H9 (cell line): ENCODE measurements around the gene SQSTM1. TPM values are rescaled to one million over a fixed set of nuclear protein-coding genes. Genes with fewer than 3 reads are reported as not detected.

Source experiments
- DNase-seq: peaks from one replicate; pipeline ENCODE4 v3.0.0-alpha.2; 2017
- H2AFZ ChIP-seq: one replicate; pipeline ENCODE4 v1.6.1; 2013; ENCODE audit warnings: mild to moderate bottlenecking, low read length, control low read depth, moderate library complexity
- H2AK5ac ChIP-seq: 2 replicates; pipeline ENCODE4 v1.6.1; 2013; ENCODE audit warnings: low read length, control low read depth, mixed read lengths; ENCODE audit not compliant: insufficient read length
- H2BK120ac ChIP-seq: one replicate; pipeline ENCODE4 v1.6.1; 2013; ENCODE audit warnings: low read depth, mild to moderate bottlenecking, low read length, control low read depth, inconsistent platforms; ENCODE audit not compliant: poor library complexity, severe bottlenecking
- H2BK12ac ChIP-seq: 2 replicates; pipeline ENCODE4 v1.6.1; 2013; ENCODE audit warnings: low read length, control low read depth, mixed read lengths, low read depth; ENCODE audit not compliant: insufficient read length
- H2BK15ac ChIP-seq: 2 replicates; pipeline ENCODE4 v1.6.1; 2013; ENCODE audit warnings: low read depth, low read length, control low read depth
- H2BK20ac ChIP-seq: one replicate; pipeline ENCODE4 v1.6.1; 2013; ENCODE audit warnings: low read depth, mild to moderate bottlenecking, low read length, control low read depth, inconsistent platforms; ENCODE audit not compliant: poor library complexity, severe bottlenecking
- H2BK5ac ChIP-seq: 2 replicates; pipeline ENCODE4 v1.6.1; 2013; ENCODE audit warnings: low read length, control low read depth, mixed read lengths; ENCODE audit not compliant: insufficient read length
- H3K14ac ChIP-seq: 2 replicates; pipeline ENCODE4 v1.6.1; 2013; ENCODE audit warnings: low read length, control low read depth; ENCODE audit not compliant: insufficient read depth
- H3K18ac ChIP-seq: 2 replicates; pipeline ENCODE4 v1.6.1; 2013; ENCODE audit warnings: low read depth, mild to moderate bottlenecking, mixed read lengths, low read length, control low read depth; ENCODE audit not compliant: insufficient read length
- H3K23ac ChIP-seq: 2 replicates; pipeline ENCODE4 v1.6.1; 2013; ENCODE audit warnings: low read length, control low read depth, mixed read lengths, low read depth; ENCODE audit not compliant: insufficient read length
- H3K23me2 ChIP-seq: 2 replicates; pipeline ENCODE4 v1.6.1; 2013; ENCODE audit warnings: low read depth, mild to moderate bottlenecking, mixed read lengths, low read length, control low read depth; ENCODE audit not compliant: insufficient read length, poor library complexity, severe bottlenecking
- H3K27ac ChIP-seq: 2 replicates; pipeline ENCODE4 v1.5.1; 2013; ENCODE audit warnings: low read length, control low read depth, mixed read lengths, low read depth; ENCODE audit not compliant: insufficient read length
- H3K27me3 ChIP-seq: 2 replicates; pipeline ENCODE4 v1.6.1; 2013; ENCODE audit warnings: low read length, control low read depth, inconsistent platforms; ENCODE audit not compliant: insufficient read depth
- H3K4ac ChIP-seq: 2 replicates; pipeline ENCODE4 v1.6.1; 2013; ENCODE audit warnings: low read depth, mild to moderate bottlenecking, control low read depth, inconsistent platforms, low read length, moderate library complexity
- H3K4me1 ChIP-seq: 2 replicates; pipeline ENCODE4 v1.6.1; 2013; ENCODE audit warnings: low read length, control low read depth, inconsistent platforms; ENCODE audit not compliant: insufficient read depth
- H3K4me2 ChIP-seq: 2 replicates; pipeline ENCODE4 v1.6.1; 2013; ENCODE audit warnings: low read length, control low read depth, mixed read lengths; ENCODE audit not compliant: insufficient read length, insufficient read depth
- H3K56ac ChIP-seq: 2 replicates; pipeline ENCODE4 v1.6.1; 2013; ENCODE audit warnings: low read depth, mild to moderate bottlenecking, mixed read lengths, low read length, control low read depth; ENCODE audit not compliant: insufficient read length
- H3K79me1 ChIP-seq: 2 replicates; pipeline ENCODE4 v1.6.1; 2013; ENCODE audit warnings: low read depth, mild to moderate bottlenecking, moderate library complexity, low read length, control low read depth, inconsistent platforms; ENCODE audit not compliant: insufficient read depth, poor library complexity, severe bottlenecking
- H3K79me2 ChIP-seq: 2 replicates; pipeline ENCODE4 v1.6.1; 2013; ENCODE audit warnings: low read length, control low read depth, inconsistent platforms; ENCODE audit not compliant: insufficient read depth
- H3K9ac ChIP-seq: 2 replicates; pipeline ENCODE4 v1.6.1; 2013; ENCODE audit warnings: low read length, control low read depth, mixed read lengths; ENCODE audit not compliant: insufficient read length; ENCODE audit errors: extremely low read depth
- H3K9me3 ChIP-seq: one replicate; pipeline ENCODE4 v1.6.1; 2013; ENCODE audit warnings: low read depth, low read length, inconsistent platforms; ENCODE audit not compliant: control insufficient read depth
- H3T11ph ChIP-seq: one replicate; pipeline ENCODE4 v1.6.1; 2013; ENCODE audit warnings: mild to moderate bottlenecking, low read length, control low read depth, inconsistent platforms
- H4K20me1 ChIP-seq: one replicate; pipeline ENCODE4 v1.6.1; 2013; ENCODE audit not compliant: control insufficient read depth, insufficient read length, insufficient read depth
- H4K5ac ChIP-seq: 2 replicates; pipeline ENCODE4 v1.6.1; 2013; ENCODE audit warnings: low read depth, mild to moderate bottlenecking, mixed read lengths, low read length, control low read depth; ENCODE audit not compliant: insufficient read length
- H4K8ac ChIP-seq: replicated peaks from 2 replicates; pipeline ENCODE4 v1.6.1; 2013; ENCODE audit warnings: low read length, control low read depth, mixed read lengths, low read depth; ENCODE audit not compliant: insufficient read length
- H4K91ac ChIP-seq: 2 replicates; pipeline ENCODE4 v1.6.1; 2013; ENCODE audit warnings: low read depth, mild to moderate bottlenecking, moderate library complexity, mixed read lengths, low read length, control low read depth; ENCODE audit not compliant: insufficient read length
- H3K27ac Mint-ChIP-seq, 3 experiments: 2 replicates in 2 of 3; 3 replicates in 1 of 3; pipeline ENCODE4 v1.8.0; 2020 to 2021; ENCODE audit warnings: mixed read lengths in 3 of 3, mild to moderate bottlenecking in 1 of 3, moderate library complexity in 1 of 3
- H3K27me3 Mint-ChIP-seq: 2 replicates; pipeline ENCODE4 v1.8.0; 2021; ENCODE audit warnings: low read depth, mild to moderate bottlenecking, moderate library complexity, mixed read lengths
- H3K36me3 Mint-ChIP-seq, 3 experiments: 2 replicates in 2 of 3; 3 replicates in 1 of 3; pipeline ENCODE4 v1.8.0; 2020 to 2021; ENCODE audit warnings: low read depth in 3 of 3, mixed read lengths in 3 of 3; ENCODE audit not compliant: insufficient read depth in 1 of 3
- H3K4me1 Mint-ChIP-seq, 2 experiments: 2 replicates each; pipeline ENCODE4 v1.8.0; 2020; ENCODE audit warnings: mixed read lengths in 2 of 2
- H3K4me3 Mint-ChIP-seq, 2 experiments: 2 replicates in 1 of 2; 3 replicates in 1 of 2; pipeline ENCODE4 v1.8.0; 2020 to 2021; ENCODE audit warnings: mild to moderate bottlenecking in 2 of 2, mixed read lengths in 2 of 2, moderate library complexity in 1 of 2
- H3K9me3 Mint-ChIP-seq, 2 experiments: 2 replicates in 1 of 2; 3 replicates in 1 of 2; pipeline ENCODE4 v1.8.0; 2020; ENCODE audit warnings: mild to moderate bottlenecking in 2 of 2, mixed read lengths in 2 of 2, moderate library complexity in 1 of 2
- WGBS: extraction: QIAGEN DNeasy Blood & Tissue Kit; methylation state at CpG from one replicate; pipeline ENCODE4 v1.1.7; 2013; ENCODE audit warnings: missing lambda C conversion rate, low lambda C conversion rate, mixed read lengths; ENCODE audit not compliant: insufficient read length; ENCODE audit errors: extremely low coverage; 5-methylcytosine and 5-hydroxymethylcytosine counted together
- total RNA-seq: library from RNA; stranded (reverse); gene quantifications from 2 replicates; pipeline ENCODE4 v1.2.1, GENCODE V29; 2021
- TF ChIP-seq, protein P1 (sequence below): fragments of 200-600 bp; sonication (generic); conservative IDR thresholded peaks from 3 replicates; pipeline ENCODE4 v1.8.0; 2021; ENCODE audit warnings: antibody characterized with exemption, mild to moderate bottlenecking

SQSTM1 gene
- total RNA-seq, 1 experiment from 2014 or later: 144 TPM

DNA sequence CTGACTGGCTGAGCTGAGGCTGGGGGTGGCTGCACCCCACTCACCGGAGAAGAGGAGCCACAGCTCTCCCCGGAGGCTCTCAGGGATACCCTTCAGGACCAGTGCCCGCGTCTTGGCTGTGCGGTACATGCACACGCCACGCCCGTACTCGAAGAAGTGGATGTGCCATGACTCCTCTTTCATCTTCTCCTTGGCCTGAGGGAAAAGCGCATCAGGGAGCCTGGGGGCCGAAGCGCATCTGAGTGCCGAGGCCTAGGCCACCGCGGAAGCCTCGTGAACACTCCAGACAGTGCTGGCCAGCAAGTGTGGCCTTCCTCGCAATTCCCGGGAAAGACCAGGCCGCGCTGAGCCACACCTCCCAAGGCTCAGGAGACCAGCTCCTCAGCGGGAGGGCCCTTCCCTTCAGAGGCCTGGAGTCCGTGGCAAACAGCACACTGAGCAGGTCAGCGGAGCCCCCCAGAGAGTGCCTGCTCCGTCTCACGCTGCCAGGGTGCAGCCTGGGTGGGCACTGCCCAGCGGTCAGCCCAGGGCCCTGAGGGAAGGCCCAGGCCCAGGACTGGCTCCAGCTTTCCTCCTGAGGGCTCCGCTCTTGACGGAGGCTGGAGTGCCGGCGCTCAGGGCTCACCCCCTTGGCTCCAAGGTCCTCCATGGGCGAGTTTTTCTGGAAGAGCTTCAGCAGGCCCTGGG, 58.4 kb downstream of the SQSTM1 start:
- Mint-ChIP-seq H3K27me3 (peaks cover 2% of the 10 kb centered on the region), H3K4me1 (no peaks in the 10 kb centered on the region), H3K27ac (peak overlapping the region in 1 of 3 experiments; percentile 61; a peak in 2 of 7 replicates), H3K36me3 (peaks cover 23 to 49% (median 48%) of the 10 kb centered on the region in 3 experiments), H3K4me3 (no peak overlapping the region), H3K9me3 (peaks cover 19 to 21% of the 10 kb centered on the region in 2 experiments)
- H4K20me1 ChIP-seq: no peaks in the 10 kb centered on the region
- no CpG with 5 or more reads among the region's 31 CpGs for WGBS
- H3T11ph ChIP-seq: no peak overlapping the region
- no peak overlapping the region for H2AK5ac ChIP-seq
- no peak overlapping the region for H3K9ac ChIP-seq
- H4K91ac ChIP-seq: no peak overlapping the region
- no peak for DNase-seq
- no peak overlapping the region for H3K27ac ChIP-seq
- no peaks in the 10 kb centered on the region for H3K27me3 ChIP-seq
- no peaks in the 10 kb centered on the region for H3K4me1 ChIP-seq
- H3K23ac ChIP-seq: no peak overlapping the region
- no peaks in the 10 kb centered on the region for H3K23me2 ChIP-seq
- H2BK120ac ChIP-seq: no peak overlapping the region
- H3K18ac ChIP-seq: no peak overlapping the region
- H2AFZ ChIP-seq: no peak overlapping the region
- no peak overlapping the region for H2BK12ac ChIP-seq
- no peak overlapping the region for H3K4ac ChIP-seq
- no peaks in the 10 kb centered on the region for H3K79me2 ChIP-seq
- TF ChIP-seq, protein P1, sequence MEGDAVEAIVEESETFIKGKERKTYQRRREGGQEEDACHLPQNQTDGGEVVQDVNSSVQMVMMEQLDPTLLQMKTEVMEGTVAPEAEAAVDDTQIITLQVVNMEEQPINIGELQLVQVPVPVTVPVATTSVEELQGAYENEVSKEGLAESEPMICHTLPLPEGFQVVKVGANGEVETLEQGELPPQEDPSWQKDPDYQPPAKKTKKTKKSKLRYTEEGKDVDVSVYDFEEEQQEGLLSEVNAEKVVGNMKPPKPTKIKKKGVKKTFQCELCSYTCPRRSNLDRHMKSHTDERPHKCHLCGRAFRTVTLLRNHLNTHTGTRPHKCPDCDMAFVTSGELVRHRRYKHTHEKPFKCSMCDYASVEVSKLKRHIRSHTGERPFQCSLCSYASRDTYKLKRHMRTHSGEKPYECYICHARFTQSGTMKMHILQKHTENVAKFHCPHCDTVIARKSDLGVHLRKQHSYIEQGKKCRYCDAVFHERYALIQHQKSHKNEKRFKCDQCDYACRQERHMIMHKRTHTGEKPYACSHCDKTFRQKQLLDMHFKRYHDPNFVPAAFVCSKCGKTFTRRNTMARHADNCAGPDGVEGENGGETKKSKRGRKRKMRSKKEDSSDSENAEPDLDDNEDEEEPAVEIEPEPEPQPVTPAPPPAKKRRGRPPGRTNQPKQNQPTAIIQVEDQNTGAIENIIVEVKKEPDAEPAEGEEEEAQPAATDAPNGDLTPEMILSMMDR: no peak
- H3K56ac ChIP-seq: no peak overlapping the region
- H2BK5ac ChIP-seq: no peak overlapping the region
- peaks cover 12% of the 10 kb centered on the region for H3K9me3 ChIP-seq
- no peak overlapping the region for H4K5ac ChIP-seq
- H3K4me2 ChIP-seq: no peak overlapping the region
- H3K79me1 ChIP-seq: no peaks in the 10 kb centered on the region
- H2BK15ac ChIP-seq: no peak overlapping the region
- no peak overlapping the region for H2BK20ac ChIP-seq
- H4K8ac ChIP-seq: no peak overlapping the region
- no peak overlapping the region for H3K14ac ChIP-seq
